H9 (cell line): ENCODE results near the gene IMMP2L. TPM values are rescaled to one million over a fixed set of nuclear protein-coding genes. Genes with fewer than 3 reads are reported as not detected.

Experiments used
- DNase-seq: peaks from one replicate; pipeline ENCODE4 v3.0.0-alpha.2; 2017
- H2AFZ ChIP-seq: one replicate; pipeline ENCODE4 v1.6.1; 2013; ENCODE audit warnings: mild to moderate bottlenecking, low read length, control low read depth, moderate library complexity
- H2AK5ac ChIP-seq: 2 replicates; pipeline ENCODE4 v1.6.1; 2013; ENCODE audit warnings: low read length, control low read depth, mixed read lengths; ENCODE audit not compliant: insufficient read length
- H2BK120ac ChIP-seq: one replicate; pipeline ENCODE4 v1.6.1; 2013; ENCODE audit warnings: low read depth, mild to moderate bottlenecking, low read length, control low read depth, inconsistent platforms; ENCODE audit not compliant: poor library complexity, severe bottlenecking
- H2BK12ac ChIP-seq: 2 replicates; pipeline ENCODE4 v1.6.1; 2013; ENCODE audit warnings: low read length, control low read depth, mixed read lengths, low read depth; ENCODE audit not compliant: insufficient read length
- H2BK15ac ChIP-seq: 2 replicates; pipeline ENCODE4 v1.6.1; 2013; ENCODE audit warnings: low read depth, low read length, control low read depth
- H2BK20ac ChIP-seq: one replicate; pipeline ENCODE4 v1.6.1; 2013; ENCODE audit warnings: low read depth, mild to moderate bottlenecking, low read length, control low read depth, inconsistent platforms; ENCODE audit not compliant: poor library complexity, severe bottlenecking
- H2BK5ac ChIP-seq: 2 replicates; pipeline ENCODE4 v1.6.1; 2013; ENCODE audit warnings: low read length, control low read depth, mixed read lengths; ENCODE audit not compliant: insufficient read length
- H3K14ac ChIP-seq: 2 replicates; pipeline ENCODE4 v1.6.1; 2013; ENCODE audit warnings: low read length, control low read depth; ENCODE audit not compliant: insufficient read depth
- H3K18ac ChIP-seq: 2 replicates; pipeline ENCODE4 v1.6.1; 2013; ENCODE audit warnings: low read depth, mild to moderate bottlenecking, mixed read lengths, low read length, control low read depth; ENCODE audit not compliant: insufficient read length
- H3K23ac ChIP-seq: 2 replicates; pipeline ENCODE4 v1.6.1; 2013; ENCODE audit warnings: low read length, control low read depth, mixed read lengths, low read depth; ENCODE audit not compliant: insufficient read length
- H3K23me2 ChIP-seq: 2 replicates; pipeline ENCODE4 v1.6.1; 2013; ENCODE audit warnings: low read depth, mild to moderate bottlenecking, mixed read lengths, low read length, control low read depth; ENCODE audit not compliant: insufficient read length, poor library complexity, severe bottlenecking
- H3K27ac ChIP-seq: 2 replicates; pipeline ENCODE4 v1.5.1; 2013; ENCODE audit warnings: low read length, control low read depth, mixed read lengths, low read depth; ENCODE audit not compliant: insufficient read length
- H3K27me3 ChIP-seq: 2 replicates; pipeline ENCODE4 v1.6.1; 2013; ENCODE audit warnings: low read length, control low read depth, inconsistent platforms; ENCODE audit not compliant: insufficient read depth
- H3K4ac ChIP-seq: 2 replicates; pipeline ENCODE4 v1.6.1; 2013; ENCODE audit warnings: low read depth, mild to moderate bottlenecking, control low read depth, inconsistent platforms, low read length, moderate library complexity
- H3K4me1 ChIP-seq: 2 replicates; pipeline ENCODE4 v1.6.1; 2013; ENCODE audit warnings: low read length, control low read depth, inconsistent platforms; ENCODE audit not compliant: insufficient read depth
- H3K4me2 ChIP-seq: 2 replicates; pipeline ENCODE4 v1.6.1; 2013; ENCODE audit warnings: low read length, control low read depth, mixed read lengths; ENCODE audit not compliant: insufficient read length, insufficient read depth
- H3K56ac ChIP-seq: 2 replicates; pipeline ENCODE4 v1.6.1; 2013; ENCODE audit warnings: low read depth, mild to moderate bottlenecking, mixed read lengths, low read length, control low read depth; ENCODE audit not compliant: insufficient read length
- H3K79me1 ChIP-seq: 2 replicates; pipeline ENCODE4 v1.6.1; 2013; ENCODE audit warnings: low read depth, mild to moderate bottlenecking, moderate library complexity, low read length, control low read depth, inconsistent platforms; ENCODE audit not compliant: insufficient read depth, poor library complexity, severe bottlenecking
- H3K79me2 ChIP-seq: 2 replicates; pipeline ENCODE4 v1.6.1; 2013; ENCODE audit warnings: low read length, control low read depth, inconsistent platforms; ENCODE audit not compliant: insufficient read depth
- H3K9ac ChIP-seq: 2 replicates; pipeline ENCODE4 v1.6.1; 2013; ENCODE audit warnings: low read length, control low read depth, mixed read lengths; ENCODE audit not compliant: insufficient read length; ENCODE audit errors: extremely low read depth
- H3K9me3 ChIP-seq: one replicate; pipeline ENCODE4 v1.6.1; 2013; ENCODE audit warnings: low read depth, low read length, inconsistent platforms; ENCODE audit not compliant: control insufficient read depth
- H3T11ph ChIP-seq: one replicate; pipeline ENCODE4 v1.6.1; 2013; ENCODE audit warnings: mild to moderate bottlenecking, low read length, control low read depth, inconsistent platforms
- H4K20me1 ChIP-seq: one replicate; pipeline ENCODE4 v1.6.1; 2013; ENCODE audit not compliant: control insufficient read depth, insufficient read length, insufficient read depth
- H4K5ac ChIP-seq: 2 replicates; pipeline ENCODE4 v1.6.1; 2013; ENCODE audit warnings: low read depth, mild to moderate bottlenecking, mixed read lengths, low read length, control low read depth; ENCODE audit not compliant: insufficient read length
- H4K8ac ChIP-seq: replicated peaks from 2 replicates; pipeline ENCODE4 v1.6.1; 2013; ENCODE audit warnings: low read length, control low read depth, mixed read lengths, low read depth; ENCODE audit not compliant: insufficient read length
- H4K91ac ChIP-seq: 2 replicates; pipeline ENCODE4 v1.6.1; 2013; ENCODE audit warnings: low read depth, mild to moderate bottlenecking, moderate library complexity, mixed read lengths, low read length, control low read depth; ENCODE audit not compliant: insufficient read length
- H3K27ac Mint-ChIP-seq, 3 experiments: 2 replicates in 2 of 3; 3 replicates in 1 of 3; pipeline ENCODE4 v1.8.0; 2020 to 2021; ENCODE audit warnings: mixed read lengths in 3 of 3, mild to moderate bottlenecking in 1 of 3, moderate library complexity in 1 of 3
- H3K27me3 Mint-ChIP-seq: 2 replicates; pipeline ENCODE4 v1.8.0; 2021; ENCODE audit warnings: low read depth, mild to moderate bottlenecking, moderate library complexity, mixed read lengths
- H3K36me3 Mint-ChIP-seq, 3 experiments: 2 replicates in 2 of 3; 3 replicates in 1 of 3; pipeline ENCODE4 v1.8.0; 2020 to 2021; ENCODE audit warnings: low read depth in 3 of 3, mixed read lengths in 3 of 3; ENCODE audit not compliant: insufficient read depth in 1 of 3
- H3K4me1 Mint-ChIP-seq, 2 experiments: 2 replicates each; pipeline ENCODE4 v1.8.0; 2020; ENCODE audit warnings: mixed read lengths in 2 of 2
- H3K4me3 Mint-ChIP-seq, 2 experiments: 2 replicates in 1 of 2; 3 replicates in 1 of 2; pipeline ENCODE4 v1.8.0; 2020 to 2021; ENCODE audit warnings: mild to moderate bottlenecking in 2 of 2, mixed read lengths in 2 of 2, moderate library complexity in 1 of 2
- H3K9me3 Mint-ChIP-seq, 2 experiments: 2 replicates in 1 of 2; 3 replicates in 1 of 2; pipeline ENCODE4 v1.8.0; 2020; ENCODE audit warnings: mild to moderate bottlenecking in 2 of 2, mixed read lengths in 2 of 2, moderate library complexity in 1 of 2
- CTCF ChIP-seq: fragments of 200-600 bp; sonication (generic); conservative IDR thresholded peaks from 3 replicates; pipeline ENCODE4 v1.8.0; 2021; ENCODE audit warnings: antibody characterized with exemption, mild to moderate bottlenecking
- WGBS: extraction: QIAGEN DNeasy Blood & Tissue Kit; methylation state at CpG from one replicate; pipeline ENCODE4 v1.1.7; 2013; ENCODE audit warnings: missing lambda C conversion rate, low lambda C conversion rate, mixed read lengths; ENCODE audit not compliant: insufficient read length; ENCODE audit errors: extremely low coverage; 5-methylcytosine and 5-hydroxymethylcytosine counted together
- total RNA-seq: library from RNA; stranded (reverse); gene quantifications from 2 replicates; pipeline ENCODE4 v1.2.1, GENCODE V29; 2021

The IMMP2L gene
- total RNA-seq, 1 experiment from 2014 or later: 14.7 TPM

- Histone ChIP-seq H3K18ac (no peak overlapping the region), H2BK20ac (no peak overlapping the region), H3K56ac (no peak overlapping the region), H4K20me1 (no peaks in the 10 kb centered on the region), H3K9ac (no peak overlapping the region), H3K79me2 (no peaks in the 10 kb centered on the region), H4K8ac (no peak overlapping the region), H3K14ac (no peak overlapping the region), H2AFZ (no peak overlapping the region), H3K9me3 (no peaks in the 10 kb centered on the region), H4K5ac (no peak overlapping the region), H2AK5ac (no peak overlapping the region), H3K4me2 (no peak overlapping the region), H3K27ac (no peak overlapping the region), H2BK12ac (no peak overlapping the region), H3K4me1 (no peaks in the 10 kb centered on the region), H2BK15ac (no peak overlapping the region), H4K91ac (no peak overlapping the region), H3K23ac (no peak overlapping the region), H3K79me1 (no peaks in the 10 kb centered on the region), H3T11ph (no peak overlapping the region), H3K27me3 (no peaks in the 10 kb centered on the region), H3K23me2 (no peaks in the 10 kb centered on the region), H2BK120ac (no peak overlapping the region), H3K4ac (no peak overlapping the region), H2BK5ac (no peak overlapping the region)
- Mint-ChIP-seq H3K27me3 (no peaks in the 10 kb centered on the region), H3K9me3 (no peaks in the 10 kb centered on the region), H3K4me3 (no peak overlapping the region), H3K27ac (no peak overlapping the region), H3K36me3 (no peaks in the 10 kb centered on the region), H3K4me1 (no peaks in the 10 kb centered on the region)
- DNase-seq: no peak
- no CpG with 5 or more reads among the region's 1 CpG for WGBS
- TF ChIP-seq CTCF: no peak
These were observed 448.9 kb downstream of the IMMP2L start for GRCh38 chr7:111113263-111114017.
